DND-41 (cell line): ENCODE results near the gene VAV2.

ENCODE experiments used
- ATAC-seq: fragments of 200-7000 bp; cut with Tn5 transposase; 3 replicates; pipeline ENCODE4 v1.9.1; 2021; ENCODE audit warnings: low read depth; ENCODE audit not compliant: insufficient read depth
- DNase-seq: peaks from one replicate; pipeline ENCODE4 v3.0.0-alpha.2; 2020
- H2AFZ ChIP-seq: 2 replicates; pipeline ENCODE4 v1.6.0; 2012; ENCODE audit warnings: low read depth, low read length
- H3K27ac ChIP-seq: 2 replicates; pipeline ENCODE4 v1.5.1; 2012; ENCODE audit warnings: low read length, inconsistent platforms
- H3K27me3 ChIP-seq: fragments of 200-600 bp; sonication (generic); 2 replicates; pipeline ENCODE4 v1.6.0; 2012; ENCODE audit warnings: low read length, mild to moderate bottlenecking, inconsistent platforms; ENCODE audit not compliant: insufficient read depth, poor library complexity
- H3K36me3 ChIP-seq: 2 replicates; pipeline ENCODE4 v1.5.1; 2012; ENCODE audit warnings: low read length, inconsistent platforms; ENCODE audit not compliant: insufficient read depth
- H3K4me1 ChIP-seq: 2 replicates; pipeline ENCODE4 v1.5.1; 2012; ENCODE audit warnings: mild to moderate bottlenecking, low read length; ENCODE audit not compliant: insufficient read depth
- H3K4me2 ChIP-seq: 2 replicates; pipeline ENCODE4 v1.6.0; 2012; ENCODE audit warnings: mild to moderate bottlenecking, moderate library complexity, low read length, inconsistent platforms; ENCODE audit not compliant: insufficient read depth
- H3K4me3 ChIP-seq, 2 experiments: fragments of 200-600 bp in 1 of 2; shearing (Covaris generic) in 1 of 2; 2 replicates each; pipeline ENCODE4 v1.5.1; 2012 to 2016; ENCODE audit warnings: inconsistent platforms in 2 of 2, low read length in 2 of 2, mild to moderate bottlenecking in 2 of 2, low read depth in 1 of 2, moderate library complexity in 1 of 2
- H3K79me2 ChIP-seq: 2 replicates; pipeline ENCODE4 v1.6.0; 2012; ENCODE audit warnings: low read length, inconsistent platforms; ENCODE audit not compliant: insufficient read depth
- H3K9ac ChIP-seq: 2 replicates; pipeline ENCODE4 v1.6.0; 2012; ENCODE audit warnings: low read depth, mild to moderate bottlenecking, inconsistent platforms, low read length, moderate library complexity
- H3K9me3 ChIP-seq: 2 replicates; pipeline ENCODE4 v1.5.1; 2012; ENCODE audit warnings: low read length, moderate library complexity, mild to moderate bottlenecking, inconsistent platforms; ENCODE audit not compliant: insufficient read depth, severe bottlenecking
- H4K20me1 ChIP-seq: 2 replicates; pipeline ENCODE4 v1.6.0; 2012; ENCODE audit warnings: low read length; ENCODE audit not compliant: insufficient read depth
- CTCF ChIP-seq: IDR thresholded peaks from 2 replicates; pipeline ENCODE4 v1.5.1; 2012; ENCODE audit warnings: borderline replicate concordance, low read length, moderate library complexity, mild to moderate bottlenecking; ENCODE audit not compliant: poor library complexity, severe bottlenecking; ENCODE audit errors: extremely low read depth
- EZH2 ChIP-seq: IDR thresholded peaks from 3 replicates; pipeline ENCODE4 v1.6.1; 2012; ENCODE audit warnings: borderline replicate concordance, low read depth, mild to moderate bottlenecking, moderate library complexity, low read length, inconsistent platforms; ENCODE audit not compliant: severe bottlenecking

VAV2 gene

GRCh38 chr9:133970581-133971058 lies 21.5 kb downstream of the VAV2 start:
- no peak overlapping the region for H3K27ac ChIP-seq
- no peaks in the 10 kb centered on the region for H4K20me1 ChIP-seq
- H3K4me1 ChIP-seq = no peaks in the 10 kb centered on the region
- H3K36me3 ChIP-seq = no peaks in the 10 kb centered on the region
- H3K79me2 ChIP-seq = no peaks in the 10 kb centered on the region
- DNase-seq (no peak), ATAC-seq (no peak)
- H3K4me3 ChIP-seq = no peak overlapping the region
- H3K9me3 ChIP-seq = no peaks in the 10 kb centered on the region
- no peak overlapping the region for H3K9ac ChIP-seq
- H3K27me3 ChIP-seq = no peaks in the 10 kb centered on the region
- no peak overlapping the region for H2AFZ ChIP-seq
- H3K4me2 ChIP-seq = no peak overlapping the region
- no peak for TF ChIP-seq EZH2
- no peak for TF ChIP-seq CTCF

- Histone ChIP-seq H3K27ac (no peak overlapping the region), H3K4me1 (no peaks in the 10 kb centered on the region), H3K36me3 (no peaks in the 10 kb centered on the region), H3K9me3 (no peaks in the 10 kb centered on the region), H3K27me3 (no peaks in the 10 kb centered on the region), H3K4me3 (no peak overlapping the region), H2AFZ (no peak overlapping the region), H3K4me2 (no peak overlapping the region), H3K9ac (no peak overlapping the region), H3K79me2 (no peaks in the 10 kb centered on the region), H4K20me1 (no peaks in the 10 kb centered on the region)
- ATAC-seq (no peak), DNase-seq (no peak)
- no peak for TF ChIP-seq CTCF
- no peak for TF ChIP-seq EZH2
Measured at GRCh38 chr9:133969681-133970580, 22.2 kb downstream of the VAV2 start.

GRCh38 chr9:133968966-133969617 lies 23.0 kb downstream of the VAV2 start:
- H3K4me1 ChIP-seq = no peaks in the 10 kb centered on the region
- no peak overlapping the region for H3K4me3 ChIP-seq
- no peaks in the 10 kb centered on the region for H3K79me2 ChIP-seq
- DNase-seq (no peak), ATAC-seq (no peak)
- no peaks in the 10 kb centered on the region for H3K27me3 ChIP-seq
- no peak overlapping the region for H2AFZ ChIP-seq
- no peaks in the 10 kb centered on the region for H4K20me1 ChIP-seq
- H3K36me3 ChIP-seq = no peaks in the 10 kb centered on the region
- no peak overlapping the region for H3K4me2 ChIP-seq
- H3K9ac ChIP-seq = no peak overlapping the region
- no peak overlapping the region for H3K27ac ChIP-seq
- H3K9me3 ChIP-seq = no peaks in the 10 kb centered on the region
- no peak for TF ChIP-seq CTCF
